Kasumi-1 (cell line): ENCODE data around the gene FGF4.

Source experiments
- DNase-seq, 2 experiments: peaks; one replicate each; lab custom pipeline; 2025; lab: John Stamatoyannopoulos, UW

FGF4 gene, protein sequence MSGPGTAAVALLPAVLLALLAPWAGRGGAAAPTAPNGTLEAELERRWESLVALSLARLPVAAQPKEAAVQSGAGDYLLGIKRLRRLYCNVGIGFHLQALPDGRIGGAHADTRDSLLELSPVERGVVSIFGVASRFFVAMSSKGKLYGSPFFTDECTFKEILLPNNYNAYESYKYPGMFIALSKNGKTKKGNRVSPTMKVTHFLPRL

DNA sequence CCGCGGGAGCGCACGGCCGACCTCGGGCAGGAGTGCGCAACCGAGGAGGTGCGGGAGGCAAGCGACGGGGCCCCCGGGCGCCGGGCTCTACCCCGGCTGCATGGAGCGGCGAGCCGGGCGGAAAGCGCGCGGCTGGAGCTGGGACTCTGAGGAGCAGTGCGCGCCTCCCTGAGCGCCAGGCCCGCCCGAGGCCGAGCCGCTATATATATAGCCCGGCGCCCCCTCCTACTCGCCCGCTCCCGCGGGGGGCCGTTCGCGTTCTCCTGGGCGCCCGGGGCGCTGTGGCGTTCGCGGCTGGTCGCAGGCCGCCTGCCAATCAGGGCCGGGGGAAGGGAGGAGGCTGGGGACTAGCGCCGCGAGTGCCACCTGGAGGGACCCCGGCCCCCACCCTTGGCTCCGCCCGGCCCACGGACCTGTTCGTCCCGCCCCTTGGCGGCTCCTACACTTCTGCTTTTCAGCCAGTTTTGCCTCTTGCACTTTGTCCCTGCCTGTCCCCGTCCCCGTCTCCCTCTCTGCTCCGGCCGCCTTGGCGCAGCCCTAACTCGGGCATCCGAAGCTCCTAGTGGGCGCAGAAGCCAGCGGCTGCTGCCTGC lies at the start of gene FGF4:
FGF4 (minus strand) TSS at position 179 of the 593 bp plus-strand sequence. CDS start 257 bp downstream, outside the sequence.
- no peak for DNase-seq

DNA sequence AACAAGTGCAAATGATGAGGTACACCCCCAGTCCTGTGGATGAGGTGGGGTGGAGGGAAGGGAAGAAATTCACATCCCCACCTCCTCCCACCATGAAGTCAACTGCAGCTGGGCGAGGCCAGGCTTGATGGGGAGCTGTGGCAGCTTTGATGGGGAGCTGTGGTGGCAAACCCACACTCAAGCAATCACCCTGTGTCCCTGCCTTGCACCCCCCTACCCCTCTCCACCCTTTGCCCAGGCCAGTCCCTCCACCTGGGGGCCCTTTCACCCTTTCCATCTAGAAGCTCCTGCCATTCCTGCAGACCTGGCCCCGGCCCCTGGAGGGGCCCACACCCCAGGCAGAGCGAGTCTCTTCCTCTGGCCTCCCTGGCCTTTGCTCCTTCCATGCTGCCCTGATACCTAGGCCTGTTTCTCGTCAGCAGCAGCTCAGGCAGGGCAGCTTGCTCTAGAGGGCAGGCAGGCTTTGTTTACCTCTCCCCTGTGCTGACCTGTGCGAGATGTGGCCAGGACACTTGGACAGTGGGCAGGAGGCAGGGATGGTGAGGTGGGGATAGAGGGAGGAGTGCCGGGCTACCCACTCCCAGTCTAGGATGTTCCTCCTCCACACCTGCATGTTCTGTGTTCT lies 48.6 kb upstream of the FGF4 start:
- DNase-seq = no peak

DNA sequence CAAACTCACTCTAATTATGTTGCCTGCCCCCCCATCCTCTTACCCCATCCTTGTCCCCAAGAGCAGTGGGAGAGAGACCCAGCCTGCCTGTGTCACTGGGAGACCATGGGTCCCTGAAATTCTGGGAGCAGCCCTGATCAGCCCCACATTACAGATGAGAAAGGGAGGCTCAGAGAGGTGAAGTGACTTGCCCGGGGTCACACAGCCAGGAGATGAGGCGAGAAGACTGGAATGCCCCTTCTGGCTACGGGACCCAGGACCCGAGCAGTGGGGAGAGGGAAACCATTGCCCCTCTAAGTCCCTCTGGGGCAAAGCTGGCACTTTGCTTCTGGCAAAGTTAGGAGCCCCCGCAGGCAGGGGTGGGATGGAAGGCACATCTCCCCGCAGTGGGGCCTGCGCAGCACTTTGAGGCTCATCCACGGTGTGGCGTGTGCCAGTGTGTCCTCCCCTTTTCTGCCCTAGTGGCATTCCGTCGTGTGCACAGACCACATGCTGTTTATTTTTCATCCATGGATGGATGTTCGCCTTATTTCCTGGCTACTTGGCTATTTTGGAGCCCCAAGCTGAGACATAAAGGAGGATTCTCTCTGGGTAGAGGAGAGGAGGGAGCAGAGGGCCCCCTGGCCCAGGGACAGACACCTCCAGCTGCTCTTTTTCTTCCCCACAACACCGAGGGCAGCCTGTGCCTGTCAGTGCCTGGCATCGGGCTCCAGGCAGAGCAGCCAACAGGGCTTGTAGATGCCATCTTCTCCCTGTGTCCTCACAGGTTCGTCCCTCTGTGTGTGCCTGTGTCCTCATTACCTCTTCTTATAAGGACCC lies 47.7 kb upstream of the FGF4 start:
- no peak for DNase-seq

DNA sequence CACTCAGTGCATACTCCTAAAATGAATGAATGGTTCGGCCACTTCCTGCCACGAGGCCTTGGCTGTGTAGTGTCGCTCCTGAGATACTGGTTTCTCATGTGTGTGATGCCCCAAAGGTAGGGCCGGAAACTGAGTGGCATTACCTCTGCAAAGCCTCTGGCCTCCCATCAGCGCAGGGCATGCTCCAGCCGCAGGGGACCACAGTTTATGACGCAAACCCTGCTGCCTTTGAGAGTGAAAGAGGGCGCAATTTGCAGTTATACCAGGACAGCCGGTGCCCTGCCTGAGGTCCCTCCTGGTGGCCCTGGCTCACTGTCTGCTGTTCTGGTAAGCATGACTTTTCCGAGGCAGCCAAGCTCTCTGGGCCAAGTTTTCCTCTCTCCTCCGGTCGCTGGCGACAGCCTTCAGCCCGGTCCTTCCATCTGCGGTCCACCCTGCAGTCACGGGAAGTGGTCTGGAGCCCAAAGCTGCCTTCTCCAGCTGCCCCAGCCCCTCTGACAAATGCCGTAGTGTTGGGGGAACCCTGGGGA lies 46.4 kb upstream of the FGF4 start:
- DNase-seq = no peak

DNA sequence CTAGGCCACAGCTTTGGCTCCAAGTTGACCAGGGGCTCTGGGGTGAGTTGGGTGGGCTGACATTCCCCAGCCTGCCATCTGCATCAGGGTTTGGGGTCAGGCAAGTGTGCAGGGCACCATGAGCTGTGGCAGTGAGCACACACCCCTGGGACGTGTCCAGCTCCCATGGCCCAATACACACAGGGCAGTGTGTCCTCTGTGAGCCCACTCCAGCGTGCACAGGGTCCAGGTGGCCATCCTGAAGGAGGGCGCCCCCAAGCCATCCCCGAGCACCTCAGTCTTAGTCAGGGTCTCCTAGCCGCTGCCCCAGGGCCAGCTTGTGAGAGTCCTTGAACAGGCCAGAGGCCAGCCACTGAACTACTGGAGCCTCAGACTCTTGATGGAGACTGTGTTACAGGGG lies 45.3 kb upstream of the FGF4 start:
- no peak for DNase-seq

DNA sequence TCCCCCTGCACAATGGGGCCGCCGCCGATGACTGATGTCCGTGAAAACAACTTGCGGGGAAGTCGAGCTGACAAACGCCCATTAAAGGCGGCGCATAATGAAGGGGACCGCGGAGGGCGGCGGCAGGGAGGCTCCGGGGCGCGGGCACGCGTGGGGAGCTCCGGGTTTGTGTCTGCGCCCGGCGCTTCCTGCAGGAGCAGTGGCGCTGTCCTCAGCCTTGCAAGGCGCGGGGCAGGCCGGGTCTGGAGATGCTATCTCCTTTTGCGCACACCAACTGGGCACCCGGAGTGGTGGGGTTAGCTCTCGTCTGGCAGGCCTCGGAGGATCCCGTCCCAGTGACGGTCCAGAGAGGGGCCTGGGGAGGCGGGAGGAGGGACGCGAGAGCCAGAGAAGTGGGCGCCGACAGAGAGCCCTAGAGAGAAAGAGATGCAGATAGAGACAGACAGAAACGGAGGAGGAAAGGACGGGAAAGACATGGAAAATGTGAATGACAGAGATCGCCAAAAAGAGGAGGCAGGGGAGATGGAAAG lies 44.5 kb upstream of the FGF4 start:
- no peak for DNase-seq

DNA sequence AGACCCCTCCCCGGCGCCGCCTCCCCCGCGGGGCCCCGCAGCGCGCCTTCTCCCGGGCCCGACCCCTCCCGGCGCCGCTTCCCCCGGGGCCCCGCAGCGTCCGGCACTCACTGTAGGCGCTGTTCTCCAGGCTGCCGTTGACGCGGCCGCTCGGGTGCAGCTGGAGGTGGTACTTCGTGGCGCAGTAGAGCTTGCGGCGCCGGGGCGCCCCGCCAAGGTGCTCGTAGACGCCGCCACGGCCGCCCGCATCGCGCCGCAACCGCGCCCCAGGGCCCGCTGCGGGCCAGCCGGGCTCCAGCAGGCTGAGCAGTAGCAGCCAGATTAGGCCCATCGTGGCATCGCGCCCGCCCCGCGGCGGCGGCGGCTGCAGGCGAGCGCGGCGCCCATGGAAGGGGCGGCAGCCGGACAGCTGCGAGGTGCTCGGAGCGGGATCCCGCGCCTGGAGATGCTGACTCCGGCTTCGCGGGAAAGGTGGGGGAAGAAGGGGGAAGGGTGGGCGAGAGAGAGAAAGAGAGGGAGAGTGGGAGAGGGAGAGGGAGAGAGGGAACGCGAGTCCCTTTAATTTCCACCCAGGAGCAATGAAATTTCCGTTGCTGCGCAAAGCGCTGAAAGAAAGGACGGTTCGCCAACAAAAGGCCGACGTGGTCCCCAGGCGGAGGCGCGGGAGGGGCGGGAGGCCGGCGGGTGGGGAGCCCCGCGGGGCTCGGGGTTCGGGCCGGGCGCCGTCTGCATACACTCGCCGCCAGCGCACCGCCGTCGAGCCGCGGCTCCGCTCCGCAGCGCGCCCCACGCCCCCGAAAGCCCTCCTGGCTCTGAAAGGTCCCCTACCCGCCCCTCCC lies 43.7 kb upstream of the FGF4 start, which contains the start of gene FGF3:
FGF3 (minus strand) TSS at position 814 of the 839 bp plus-strand sequence; CDS start at position 331, 483 bp downstream.
- DNase-seq = no peak

DNA sequence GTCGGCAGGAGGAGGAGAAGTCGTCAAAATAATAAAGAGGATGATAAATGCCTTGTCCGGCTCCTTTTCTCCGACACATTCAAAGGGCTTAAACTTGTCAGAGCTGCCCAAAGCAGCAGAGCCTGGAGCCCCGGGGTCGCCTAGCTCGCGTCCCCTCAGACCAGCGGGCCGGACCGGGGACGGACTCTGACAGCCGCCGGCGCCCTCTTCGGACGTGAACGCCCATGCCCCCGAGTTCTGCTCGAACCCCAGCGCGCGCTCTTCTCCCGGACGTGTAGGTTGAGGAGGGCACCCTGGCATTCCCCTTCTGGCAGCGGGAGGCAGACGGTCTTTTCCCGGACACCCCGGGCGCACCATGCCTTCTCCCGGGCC lies 43.1 kb upstream of the FGF4 start:
- DNase-seq = no peak

DNA sequence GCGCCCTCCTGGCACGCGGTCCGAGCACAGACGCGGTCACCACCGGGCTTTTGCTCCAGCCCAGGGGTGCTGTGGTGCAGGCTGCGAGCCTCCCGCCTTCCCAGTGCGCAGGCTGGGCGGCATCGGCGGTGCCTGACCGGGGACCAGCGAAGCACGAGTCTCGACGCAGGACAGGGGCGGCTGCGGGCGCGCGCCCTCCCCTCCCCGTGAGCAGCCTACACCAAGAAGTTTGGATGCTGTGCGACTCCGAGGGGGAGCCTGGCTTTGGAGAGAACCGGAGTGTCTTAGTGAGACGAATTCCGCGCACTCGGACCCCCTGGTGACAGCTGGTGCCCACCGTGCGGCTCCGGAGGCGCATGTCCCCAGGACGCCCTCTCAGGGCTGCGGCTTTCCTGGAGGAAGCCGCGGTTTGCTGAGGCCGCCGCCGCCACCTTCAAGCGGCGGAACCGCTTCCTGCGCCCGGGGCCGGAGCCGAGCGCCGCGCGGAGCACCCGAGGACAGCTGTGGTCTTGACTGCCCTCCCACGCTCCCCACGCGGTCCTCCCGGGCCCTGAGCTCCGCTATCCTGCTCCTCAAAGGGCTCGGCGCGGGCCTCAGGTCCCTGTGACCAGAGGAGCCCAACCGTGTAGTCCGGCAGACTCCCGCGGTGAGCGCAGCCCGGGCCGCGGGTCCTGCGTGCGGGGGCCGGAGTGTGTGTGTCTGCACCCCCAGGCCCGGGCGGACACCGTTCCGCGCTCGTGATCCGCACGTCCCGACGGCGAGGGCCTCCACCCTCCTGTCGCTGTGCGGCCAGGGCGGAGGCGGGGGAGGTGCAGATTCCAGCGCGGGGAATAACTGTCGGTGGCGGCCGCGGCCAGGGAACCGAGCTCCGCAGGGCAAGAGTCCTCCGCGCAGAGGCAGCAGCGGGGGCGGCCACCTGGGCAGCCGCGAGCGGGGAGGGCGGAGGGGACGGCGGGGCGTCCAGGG lies 42.4 kb upstream of the FGF4 start:
- no peak for DNase-seq

DNA sequence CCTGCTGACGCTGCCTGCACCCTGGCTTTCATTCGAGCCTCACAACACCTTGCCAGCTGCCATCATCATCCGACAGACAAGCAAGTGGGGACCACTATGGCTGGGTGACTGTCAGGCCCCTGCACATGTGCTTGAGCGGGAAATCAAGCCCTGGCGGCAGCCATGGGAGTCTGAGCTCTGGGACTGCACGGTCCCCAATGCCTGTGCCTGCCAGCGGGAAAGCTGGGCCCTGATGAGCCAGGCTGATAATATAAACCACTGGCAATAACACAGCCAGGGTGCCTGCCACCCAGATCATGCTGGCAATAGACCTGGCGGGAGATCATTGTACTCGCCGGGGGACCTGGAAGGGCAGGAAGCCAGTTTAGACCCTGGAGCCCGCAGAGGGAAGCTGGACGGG lies 41.5 kb upstream of the FGF4 start:
- no peak for DNase-seq

DNA sequence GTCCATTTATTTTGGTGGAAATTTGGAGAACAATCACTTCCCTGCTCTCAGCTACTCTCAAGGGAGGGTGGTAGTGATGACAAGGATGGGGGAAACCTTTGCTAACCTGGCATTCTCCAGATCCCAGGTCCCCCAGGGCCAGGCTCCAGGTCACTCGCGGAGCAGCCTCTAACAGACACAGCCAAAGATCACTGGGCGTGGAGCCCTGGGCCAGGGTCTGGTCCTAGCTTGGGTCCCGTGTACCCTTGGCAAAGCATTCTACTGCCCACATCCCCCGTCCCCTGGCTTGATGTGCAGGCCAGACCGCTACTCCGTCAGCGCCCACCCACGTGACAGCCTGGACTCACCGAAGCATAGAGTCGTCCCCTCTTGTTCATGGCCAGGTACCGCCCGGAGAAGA lies 40.8 kb upstream of the FGF4 start:
- no peak for DNase-seq

DNA sequence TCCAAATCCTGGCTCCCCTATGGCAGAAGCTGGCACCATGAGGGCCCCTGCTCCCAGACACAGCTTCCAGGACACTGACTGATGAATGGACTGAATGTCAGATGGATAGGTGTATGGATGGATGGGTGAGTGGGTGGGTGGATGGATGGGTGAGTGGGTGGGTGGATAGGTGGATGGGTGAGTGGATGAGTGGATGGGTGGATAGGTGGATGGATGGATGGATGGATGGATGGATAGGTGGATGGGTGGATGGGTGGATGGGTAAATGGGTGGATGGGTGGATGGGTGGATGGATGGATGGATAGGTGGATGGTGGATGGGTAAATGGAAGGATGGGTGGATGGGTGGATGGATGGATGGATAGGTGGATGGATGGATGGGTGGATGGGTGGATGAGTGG lies 39.8 kb upstream of the FGF4 start:
- DNase-seq = no peak

DNA sequence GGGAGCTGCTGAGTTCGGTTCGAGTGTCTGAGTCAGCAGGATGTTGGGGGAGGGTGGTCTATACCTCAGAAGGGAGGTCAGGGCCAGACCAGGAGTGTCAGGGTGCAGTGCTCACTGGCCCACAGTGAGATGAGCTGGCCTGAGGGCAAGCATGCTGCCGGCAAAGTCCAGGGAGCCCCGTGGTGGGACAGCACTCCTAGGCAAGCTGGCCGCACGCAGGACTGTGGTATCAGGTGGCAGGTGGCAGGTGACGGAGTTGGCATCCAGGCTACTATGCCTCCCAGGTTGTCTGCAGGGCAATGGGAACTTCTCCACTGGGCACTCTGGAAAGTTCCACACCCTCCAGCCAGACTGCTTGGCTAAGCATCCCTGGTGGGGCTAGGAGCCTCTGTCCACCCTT lies 39.3 kb upstream of the FGF4 start:
- no peak for DNase-seq

DNA sequence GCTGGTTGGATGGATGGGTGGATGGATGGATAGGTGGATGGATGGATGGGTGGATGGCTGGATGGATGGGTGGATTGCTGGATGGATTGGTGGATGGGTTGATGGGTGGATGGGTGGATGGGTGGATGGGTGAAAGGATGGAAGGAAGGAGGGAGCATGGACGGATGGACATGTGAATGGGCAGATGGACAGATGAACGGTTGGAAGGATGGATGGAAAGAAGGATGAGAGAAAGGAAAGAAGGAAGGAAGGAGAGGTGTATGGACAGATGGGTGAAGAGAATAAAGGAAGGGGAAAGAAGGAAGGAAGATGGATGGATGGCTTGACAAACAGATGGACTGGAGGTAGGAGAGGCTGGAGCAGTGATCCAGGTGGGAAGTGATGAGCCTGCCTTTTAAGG lies 38.7 kb upstream of the FGF4 start:
- DNase-seq = no peak

DNA sequence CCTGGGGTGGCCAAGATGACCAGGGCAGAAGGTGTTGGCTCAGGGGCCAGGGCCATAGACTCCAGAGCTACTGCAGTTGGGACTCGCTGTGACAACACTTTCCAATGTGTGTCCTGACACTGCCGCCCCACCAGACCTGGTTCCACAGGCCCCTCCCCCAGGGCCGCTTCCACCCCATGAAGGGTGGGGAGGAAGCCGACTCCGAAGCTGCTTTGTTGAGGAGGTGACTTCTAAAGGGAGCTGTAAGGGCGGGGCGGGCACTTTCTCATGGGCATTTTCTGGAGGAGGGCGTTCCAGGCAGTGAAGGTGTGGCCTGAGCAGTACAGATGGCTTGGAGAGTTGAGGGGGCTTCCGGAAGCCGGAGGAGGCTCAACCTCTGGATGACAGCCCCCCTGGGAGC lies 37.8 kb upstream of the FGF4 start:
- DNase-seq = no peak

DNA sequence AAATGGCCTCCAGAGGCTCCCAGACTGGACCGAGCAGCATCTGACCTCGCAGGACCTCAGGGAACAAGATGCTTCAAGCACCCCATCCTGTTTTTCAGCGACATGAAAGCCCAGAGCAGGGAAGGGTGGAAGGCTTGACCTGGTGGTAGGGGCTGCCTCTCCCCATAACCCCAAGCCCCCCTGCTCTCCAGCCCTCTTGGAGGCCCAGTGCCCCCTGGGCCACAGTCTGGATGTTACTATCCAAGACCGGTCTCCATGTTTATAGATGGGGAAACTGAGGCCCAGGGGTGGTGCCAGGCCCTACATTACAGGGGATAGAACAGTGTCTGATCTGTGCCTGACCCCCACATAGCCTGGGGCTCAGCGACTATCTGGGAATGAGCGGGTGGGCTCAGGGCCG lies 37.1 kb upstream of the FGF4 start:
- DNase-seq = no peak

DNA sequence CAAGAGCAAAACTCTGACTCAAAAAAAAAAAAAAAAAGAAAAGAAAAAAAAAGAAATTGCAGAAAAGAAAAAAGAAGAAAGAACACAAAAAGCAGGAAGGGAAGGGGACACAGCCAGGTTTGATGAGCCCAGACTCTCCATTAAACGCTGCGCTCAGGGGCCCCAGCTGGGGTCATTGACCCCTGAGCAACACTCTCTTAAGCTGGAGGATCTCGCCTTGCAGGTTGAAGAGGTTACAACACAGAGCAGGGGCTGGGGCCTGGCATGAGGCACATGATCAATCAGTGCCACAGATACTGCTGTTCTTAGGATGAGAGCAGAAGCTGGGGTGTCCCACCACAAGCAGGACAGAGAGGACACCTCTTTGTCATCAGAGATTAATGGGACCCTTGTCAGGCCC lies 36.3 kb upstream of the FGF4 start:
- no peak for DNase-seq

DNA sequence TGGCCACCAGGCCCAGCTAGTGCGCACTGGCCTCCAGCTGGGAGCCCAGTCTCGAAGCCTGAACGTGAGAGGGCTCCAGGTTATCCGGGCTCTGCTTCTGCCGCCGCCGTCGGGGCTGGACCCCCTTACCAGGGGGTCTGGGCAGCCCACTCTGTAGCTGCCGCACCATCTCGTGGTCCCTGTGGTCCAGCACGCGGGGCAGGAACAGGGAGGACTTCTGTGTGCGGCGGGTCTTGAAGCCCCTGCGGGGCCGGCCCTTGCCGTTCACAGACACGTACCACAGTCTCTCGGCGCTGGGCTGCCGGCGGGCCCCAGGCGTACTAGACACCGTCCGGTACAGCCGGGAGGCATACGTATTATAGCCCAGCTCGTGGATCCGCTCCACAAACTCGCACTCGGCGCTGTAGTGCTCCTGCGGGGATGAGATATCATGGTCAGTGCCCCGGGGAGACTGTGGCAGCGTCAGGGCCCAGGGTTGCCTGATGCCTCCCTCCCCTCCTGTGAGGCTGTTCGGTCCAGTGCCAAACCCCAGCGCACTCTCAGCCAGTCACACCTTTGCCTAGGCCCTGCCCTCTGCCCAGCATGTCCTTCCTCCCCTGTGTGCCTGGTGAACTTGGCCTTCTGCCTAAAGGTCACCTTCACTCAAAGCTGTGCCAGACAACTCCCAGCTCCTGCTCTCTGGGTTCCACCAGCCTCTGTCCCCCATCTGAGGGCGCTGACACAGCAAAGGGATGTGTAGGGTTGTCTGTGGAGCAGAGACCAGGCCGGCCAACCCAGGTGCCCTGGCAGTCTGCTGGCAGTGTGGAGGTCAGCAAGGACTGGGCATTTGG lies 35.4 kb upstream of the FGF4 start:
- DNase-seq = no peak

DNA sequence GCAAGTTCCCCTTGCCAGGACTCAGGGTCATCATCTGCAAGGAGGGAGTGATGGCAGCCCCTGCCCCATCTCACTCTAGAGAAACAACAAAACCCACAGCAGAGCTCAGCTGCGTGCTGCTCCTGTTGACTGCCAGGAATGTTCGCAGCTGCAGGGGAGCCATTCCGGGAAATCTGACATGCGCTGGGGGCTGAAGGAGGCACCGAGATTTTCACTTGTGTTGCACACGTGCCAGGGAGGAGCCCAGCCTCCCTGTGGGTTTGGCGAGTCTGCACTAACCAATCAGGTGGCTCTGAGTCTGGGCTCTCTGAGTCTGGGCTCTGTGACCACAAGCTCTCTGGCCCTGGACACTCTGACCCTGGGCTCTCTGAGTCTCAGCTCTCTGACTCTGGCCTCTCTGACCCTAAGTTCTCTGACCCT lies 33.5 kb upstream of the FGF4 start:
- DNase-seq = no peak
